ENCODE data around the gene ACACB.

DNA sequence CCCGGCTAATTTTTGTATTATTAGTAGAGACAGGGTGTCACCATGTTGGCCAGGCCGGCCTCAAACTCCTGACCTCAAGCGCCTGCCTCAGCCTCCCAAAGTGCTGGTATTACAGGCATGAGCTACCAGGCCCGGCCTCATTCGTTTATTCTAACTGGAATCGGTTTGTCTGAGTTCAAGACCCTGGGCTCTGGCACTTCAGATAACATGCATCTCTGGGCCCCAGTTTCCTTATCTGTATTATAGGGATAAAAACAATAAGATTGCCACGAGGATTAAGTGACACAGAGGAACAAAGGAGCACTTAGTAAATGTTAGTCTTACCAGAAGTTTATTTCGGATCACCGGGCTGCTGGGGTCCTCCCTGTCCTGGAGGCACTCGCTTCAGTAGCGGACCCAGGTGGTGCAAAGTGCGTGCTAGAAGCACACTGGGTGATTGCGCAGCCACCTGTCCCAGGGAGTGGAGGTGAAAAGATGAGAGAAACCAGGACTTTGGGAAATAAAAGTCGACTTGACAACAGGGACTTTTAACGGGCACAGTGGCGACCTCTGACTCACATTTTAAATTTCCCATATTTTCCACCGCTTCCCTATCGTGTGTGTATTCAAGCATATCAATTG lies 37.5 kb downstream of the ACACB start:
- TF ChIP-seq, protein P1, sequence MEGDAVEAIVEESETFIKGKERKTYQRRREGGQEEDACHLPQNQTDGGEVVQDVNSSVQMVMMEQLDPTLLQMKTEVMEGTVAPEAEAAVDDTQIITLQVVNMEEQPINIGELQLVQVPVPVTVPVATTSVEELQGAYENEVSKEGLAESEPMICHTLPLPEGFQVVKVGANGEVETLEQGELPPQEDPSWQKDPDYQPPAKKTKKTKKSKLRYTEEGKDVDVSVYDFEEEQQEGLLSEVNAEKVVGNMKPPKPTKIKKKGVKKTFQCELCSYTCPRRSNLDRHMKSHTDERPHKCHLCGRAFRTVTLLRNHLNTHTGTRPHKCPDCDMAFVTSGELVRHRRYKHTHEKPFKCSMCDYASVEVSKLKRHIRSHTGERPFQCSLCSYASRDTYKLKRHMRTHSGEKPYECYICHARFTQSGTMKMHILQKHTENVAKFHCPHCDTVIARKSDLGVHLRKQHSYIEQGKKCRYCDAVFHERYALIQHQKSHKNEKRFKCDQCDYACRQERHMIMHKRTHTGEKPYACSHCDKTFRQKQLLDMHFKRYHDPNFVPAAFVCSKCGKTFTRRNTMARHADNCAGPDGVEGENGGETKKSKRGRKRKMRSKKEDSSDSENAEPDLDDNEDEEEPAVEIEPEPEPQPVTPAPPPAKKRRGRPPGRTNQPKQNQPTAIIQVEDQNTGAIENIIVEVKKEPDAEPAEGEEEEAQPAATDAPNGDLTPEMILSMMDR (conservative IDR thresholded peaks at IDR 0.05 in 1 of 2, IDR thresholded peaks at IDR 0.05 in 1 of 2; ENCODE audit: extremely low read depth in 1 of 2, insufficient read depth in 1 of 2, low read depth in 1 of 2, low read length in 2 of 2): no peak
- no peak for TF ChIP-seq EZH2 (IDR thresholded peaks at IDR 0.05; ENCODE audit: borderline replicate concordance, low read length)
